GM13976 (cell line): ENCODE measurements around the gene PDIA5.
"Not testable (repeated sequence)": the region's sequence is repeated elsewhere in the genome, so short reads cannot be mapped to it uniquely, and the experiment has no call there.

Experiments
- DNase-seq: peaks from one replicate; pipeline ENCODE4 v3.0.0; 2012; ENCODE audit warnings: low spot score
- CTCF ChIP-seq: IDR thresholded peaks from 2 replicates; pipeline ENCODE4 v1.5.1; 2012; ENCODE audit warnings: borderline replicate concordance, mild to moderate bottlenecking; ENCODE audit not compliant: insufficient read depth; ENCODE audit errors: extremely low read depth, missing control alignments, control extremely low read depth
- in situ Hi-C: fragments of 300-500 bp; cut with MboI; formaldehyde crosslinking; loops from one replicate; pipeline ENCODE4 v1.12.0; 2022; ENCODE audit warnings: low sequenced_read_pairs, mixed read lengths, inconsistent platforms; ENCODE audit not compliant: unreplicated experiment

PDIA5 gene

GRCh38 chr3:123104550-123104949 is 37.7 kb downstream of the PDIA5 start:
- DNase-seq = no peak
- in situ Hi-C loops = no loop called here
- no peak for TF ChIP-seq CTCF

DNA sequence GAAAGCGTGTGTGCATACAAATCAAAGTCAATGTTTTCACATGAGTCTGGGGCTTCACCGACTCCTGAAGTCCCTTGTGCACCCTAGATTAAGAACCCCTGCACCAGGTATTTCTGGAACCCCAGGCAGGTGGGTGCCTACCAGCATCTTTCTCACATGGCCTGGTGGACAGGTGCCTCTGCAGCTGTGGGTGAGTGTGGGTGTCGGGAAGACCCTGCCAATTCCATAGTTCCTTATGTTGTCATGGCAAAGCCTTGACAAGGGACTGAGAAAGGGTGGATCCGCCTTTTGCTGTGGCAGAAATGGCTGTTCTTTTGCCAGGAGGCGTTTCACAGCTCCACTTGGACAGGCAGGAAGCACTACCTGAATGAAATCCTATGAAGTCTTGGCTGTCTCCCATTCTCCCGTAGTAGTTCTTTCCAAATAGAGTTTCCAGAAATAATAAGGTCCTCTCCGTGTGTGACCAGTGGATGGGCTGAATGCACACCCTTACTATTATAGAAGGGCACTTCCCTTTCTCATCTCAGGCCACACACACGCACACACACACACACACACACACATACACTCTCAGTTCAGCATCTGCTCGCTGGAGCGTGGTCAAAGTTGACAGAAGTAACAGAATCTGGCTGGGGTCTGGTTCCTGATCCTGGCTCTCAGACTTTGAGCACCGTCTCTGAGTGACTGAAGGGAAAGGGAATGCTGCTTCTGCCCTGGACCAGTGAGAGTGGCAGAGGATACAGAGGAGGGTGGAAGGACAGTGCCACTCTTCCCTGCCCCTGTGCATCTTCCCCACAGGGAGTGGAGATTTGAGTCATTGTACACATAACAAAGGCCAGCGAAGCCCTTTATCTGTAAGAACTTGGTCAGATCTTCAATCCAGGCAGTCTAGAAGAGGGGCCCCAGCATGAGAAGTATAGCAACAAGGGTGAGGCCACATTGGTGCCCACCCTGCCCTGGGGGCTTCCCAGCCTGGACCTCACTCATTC is 38.7 kb downstream of the PDIA5 start:
- peak; percentile 67 for DNase-seq
- TF ChIP-seq CTCF = no peak
- in situ Hi-C loops = no loop called here

GRCh38 chr3:123110282-123110975 is 43.6 kb downstream of the PDIA5 start:
- in situ Hi-C loops = no loop called here
- no peak for TF ChIP-seq CTCF
- no peak for DNase-seq

- no peak for DNase-seq
- no peak for TF ChIP-seq CTCF
- in situ Hi-C loops = no loop called here
Observed at GRCh38 chr3:123110976-123111615, 44.3 kb downstream of the PDIA5 start.

DNA sequence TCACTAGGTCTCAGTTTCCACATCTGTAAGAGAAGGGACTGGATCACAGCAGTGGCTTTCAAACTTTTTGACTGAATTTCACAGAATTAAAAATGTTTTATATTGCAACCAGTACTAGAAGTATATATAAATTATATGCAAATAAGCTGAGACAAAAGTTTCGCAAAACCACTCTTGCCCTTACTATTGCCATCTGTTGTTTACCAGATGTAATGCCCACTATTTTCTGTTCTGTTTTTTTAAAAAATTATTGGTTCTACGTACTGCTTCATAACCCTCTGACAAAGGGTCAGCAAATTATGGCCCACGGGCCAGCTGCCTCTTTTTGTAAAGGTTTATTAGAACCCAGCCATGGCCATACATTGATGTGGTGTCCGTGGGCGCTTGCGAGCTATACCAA is 44.8 kb downstream of the PDIA5 start:
- in situ Hi-C loops = no loop called here
- DNase-seq = no peak
- no peak for TF ChIP-seq CTCF

DNA sequence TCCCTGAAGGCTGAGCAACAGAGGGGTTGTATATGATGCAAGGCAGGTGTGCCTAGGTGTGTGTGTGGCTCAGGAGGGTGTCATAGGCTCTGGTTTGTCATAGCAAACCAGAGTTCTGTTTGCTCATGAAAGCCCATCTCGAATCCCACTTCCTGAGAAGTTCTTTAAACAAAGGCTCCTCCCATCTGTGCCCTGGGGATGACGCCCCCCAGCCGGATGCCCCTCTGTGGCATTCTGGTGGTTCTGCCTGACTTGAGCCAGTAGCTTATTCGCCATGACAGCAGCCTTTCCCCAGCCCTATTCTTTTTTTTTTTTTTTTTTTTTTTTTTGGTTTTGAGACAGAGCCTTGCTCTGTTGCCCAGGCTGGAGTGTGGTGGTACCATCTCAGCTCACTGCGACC is 45.4 kb downstream of the PDIA5 start:
- in situ Hi-C loops = no loop called here
- DNase-seq = no peak
- no peak for TF ChIP-seq CTCF

DNA sequence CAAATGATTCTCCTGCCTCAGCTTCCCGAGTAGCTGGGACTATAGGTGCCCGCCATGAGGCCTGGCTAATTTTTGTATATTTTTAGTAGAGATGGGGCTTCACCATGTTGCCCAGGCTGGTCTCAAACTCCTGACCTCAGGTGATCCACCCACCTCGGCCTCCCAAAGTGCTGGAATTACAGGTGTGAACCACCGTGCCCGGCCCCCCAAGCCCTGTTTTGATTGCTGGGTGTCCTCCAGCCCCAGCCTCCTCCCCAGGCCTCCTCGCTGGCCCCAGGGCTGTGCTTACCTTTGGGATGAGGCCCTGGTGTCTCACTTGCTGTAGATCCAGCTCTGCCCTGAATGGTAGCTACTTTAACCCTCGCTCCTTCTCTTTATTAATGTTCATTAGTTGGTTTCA is 45.8 kb downstream of the PDIA5 start:
- in situ Hi-C loops, DNase-seq: not testable (repeated sequence)
